Islet precursor cell (in vitro differentiated cells): ENCODE results near the gene DHTKD1.
"Not testable (repeated sequence)": the region's sequence is repeated elsewhere in the genome, so short reads cannot be mapped to it uniquely, and the experiment has no call there.

ENCODE experiments used
- DNase-seq: peaks from one replicate; pipeline ENCODE4 v3.0.0-alpha.2; 2018

The DHTKD1 gene

GRCh38 chr10:12150163-12150562 is 81.4 kb downstream of the DHTKD1 start:
- no peak for DNase-seq

- no peak for DNase-seq
These were observed 85.8 kb downstream of the DHTKD1 start for GRCh38 chr10:12154516-12154915.

GRCh38 chr10:12156367-12157123 is 87.8 kb downstream of the DHTKD1 start:
- DNase-seq, result no peak

- DNase-seq, result no peak
These were observed 89.4 kb downstream of the DHTKD1 start for GRCh38 chr10:12158111-12158510.

- no peak for DNase-seq
These were observed 91.9 kb downstream of the DHTKD1 start for GRCh38 chr10:12160664-12161063.

GRCh38 chr10:12162927-12163326 is 94.2 kb downstream of the DHTKD1 start:
- no peak for DNase-seq

- DNase-seq, result no peak
These were observed 95.3 kb downstream of the DHTKD1 start for GRCh38 chr10:12164085-12164484.

- no peak for DNase-seq
These were observed 96.3 kb downstream of the DHTKD1 start for GRCh38 chr10:12165036-12165435.

- no peak for DNase-seq
These were observed 97.4 kb downstream of the DHTKD1 start for GRCh38 chr10:12165999-12166775.

- not testable (repeated sequence) for DNase-seq
These were observed 102.8 kb downstream of the DHTKD1 start for GRCh38 chr10:12171512-12171911.
